GM21825 (cell line): ENCODE measurements around the gene ELMO1.

Experiments
- ATAC-seq: cut with Tn5 transposase; IDR thresholded peaks from one replicate; pipeline ENCODE4 v1.9.1; 2021; ENCODE audit warnings: mild to moderate bottlenecking, moderate library complexity; ENCODE audit not compliant: unreplicated experiment

The ELMO1 gene

GRCh38 chr7:37320140-37320847, 128.4 kb downstream of the ELMO1 start:
- ATAC-seq = no peak

- ATAC-seq = no peak
These were observed 130.1 kb downstream of the ELMO1 start for GRCh38 chr7:37318541-37318940.

- ATAC-seq = no peak
These were observed 132.6 kb downstream of the ELMO1 start for GRCh38 chr7:37315772-37316715.

GRCh38 chr7:37312608-37313007, 136.1 kb downstream of the ELMO1 start:
- ATAC-seq = no peak

GRCh38 chr7:37311355-37311754, 137.3 kb downstream of the ELMO1 start:
- no peak for ATAC-seq

- ATAC-seq = no peak
These were observed 138.2 kb downstream of the ELMO1 start for GRCh38 chr7:37310327-37311080.

GRCh38 chr7:37309493-37309892, 139.2 kb downstream of the ELMO1 start:
- ATAC-seq = no peak

- no peak for ATAC-seq
These were observed 143.7 kb downstream of the ELMO1 start for GRCh38 chr7:37304921-37305320.

GRCh38 chr7:37297546-37297945, 151.1 kb downstream of the ELMO1 start:
- no peak for ATAC-seq

- ATAC-seq = no peak
These were observed 153.3 kb downstream of the ELMO1 start for GRCh38 chr7:37295401-37295800.

- ATAC-seq = no peak
These were observed 157.9 kb downstream of the ELMO1 start for GRCh38 chr7:37290731-37291130.

- ATAC-seq = no peak
These were observed 158.9 kb downstream of the ELMO1 start for GRCh38 chr7:37289781-37290180.

GRCh38 chr7:37289367-37289766, 159.3 kb downstream of the ELMO1 start:
- ATAC-seq = no peak

- ATAC-seq = no peak
These were observed 161.4 kb downstream of the ELMO1 start for GRCh38 chr7:37287131-37287855.

- ATAC-seq = no peak
These were observed 162.2 kb downstream of the ELMO1 start for GRCh38 chr7:37286454-37286832.

- ATAC-seq = no peak
These were observed 162.8 kb downstream of the ELMO1 start for GRCh38 chr7:37285706-37286453.

GRCh38 chr7:37284805-37285231, 163.8 kb downstream of the ELMO1 start:
- ATAC-seq = no peak

- no peak for ATAC-seq
These were observed 164.4 kb downstream of the ELMO1 start for GRCh38 chr7:37284285-37284684.

GRCh38 chr7:37283716-37284115, 164.9 kb downstream of the ELMO1 start:
- ATAC-seq = no peak

- no peak for ATAC-seq
These were observed 165.7 kb downstream of the ELMO1 start for GRCh38 chr7:37282927-37283326.
